Subcutaneous adipose tissue (tissue), 4 donors: Measurements from ENCODE around the gene STAT5A. TPM values are rescaled to one million over a fixed set of nuclear protein-coding genes. Genes with fewer than 3 reads are reported as not detected.

Experiments used
- CTCF ChIP-seq: fragments of 450-650 bp; IDR thresholded peaks from one replicate; pipeline ENCODE4 v1.5.1; 2016; ENCODE audit warnings: low read depth, mild to moderate bottlenecking, control low read depth, antibody characterized with exemption, moderate library complexity
- total RNA-seq, 4 donors: library from RNA; depleted of rRNA; stranded (reverse); fragments of >200 nt; gene quantifications; one replicate each; pipeline ENCODE4 v1.1.0, GENCODE V29; 2016

STAT5A gene
- total RNA-seq, 4 donors from 2014 or later, result 158 to 721 (median 285) TPM

GRCh38 chr17:42333053-42333452, 44.8 kb downstream of the STAT5A start:
- TF ChIP-seq CTCF, result no peak

GRCh38 chr17:42334677-42335076, 46.4 kb downstream of the STAT5A start:
- no peak for TF ChIP-seq CTCF

GRCh38 chr17:42337442-42337841, 49.1 kb downstream of the STAT5A start:
- no peak for TF ChIP-seq CTCF

GRCh38 chr17:42338427-42338985, 50.2 kb downstream of the STAT5A start:
- TF ChIP-seq CTCF, result no peak

GRCh38 chr17:42339221-42339620, 50.9 kb downstream of the STAT5A start:
- TF ChIP-seq CTCF, result no peak

GRCh38 chr17:42340691-42341127, 52.4 kb downstream of the STAT5A start:
- TF ChIP-seq CTCF, result no peak

GRCh38 chr17:42341568-42341967, 53.3 kb downstream of the STAT5A start:
- TF ChIP-seq CTCF, result no peak
